Effector memory CD4-positive, alpha-beta T cell (primary cell): ENCODE measurements around the gene RAD51B.

Experiments used
- DNase-seq, 3 donors: peaks; one replicate each; pipeline ENCODE4 v3.0.0-alpha.2; 2020
- H3K27ac ChIP-seq: 2 replicates; pipeline ENCODE4 v1.7.0; 2013; ENCODE audit warnings: mild to moderate bottlenecking, low read length, moderate library complexity; ENCODE audit not compliant: insufficient read depth, poor library complexity, severe bottlenecking
- H3K27me3 ChIP-seq: replicated peaks from 2 replicates; pipeline ENCODE4 v1.7.0; 2013; ENCODE audit warnings: mild to moderate bottlenecking, low read length; ENCODE audit not compliant: insufficient read depth, control insufficient read depth, poor library complexity, severe bottlenecking
- H3K36me3 ChIP-seq: 2 replicates; pipeline ENCODE4 v1.7.0; 2013; ENCODE audit warnings: mild to moderate bottlenecking, low read length, moderate library complexity; ENCODE audit not compliant: control insufficient read depth, insufficient read depth
- H3K4me1 ChIP-seq: 2 replicates; pipeline ENCODE4 v1.7.0; 2013; ENCODE audit warnings: low read length, mild to moderate bottlenecking; ENCODE audit not compliant: control insufficient read depth, insufficient read depth, poor library complexity, severe bottlenecking
- H3K4me3 ChIP-seq: 2 replicates; pipeline ENCODE4 v1.7.0; 2013; ENCODE audit warnings: low read length, low read depth, mild to moderate bottlenecking; ENCODE audit not compliant: insufficient read depth, poor library complexity, severe bottlenecking
- H3K9me3 ChIP-seq: 2 replicates; pipeline ENCODE4 v1.7.0; 2013; ENCODE audit warnings: mild to moderate bottlenecking, low read length, moderate library complexity; ENCODE audit not compliant: control insufficient read depth

RAD51B gene

DNA sequence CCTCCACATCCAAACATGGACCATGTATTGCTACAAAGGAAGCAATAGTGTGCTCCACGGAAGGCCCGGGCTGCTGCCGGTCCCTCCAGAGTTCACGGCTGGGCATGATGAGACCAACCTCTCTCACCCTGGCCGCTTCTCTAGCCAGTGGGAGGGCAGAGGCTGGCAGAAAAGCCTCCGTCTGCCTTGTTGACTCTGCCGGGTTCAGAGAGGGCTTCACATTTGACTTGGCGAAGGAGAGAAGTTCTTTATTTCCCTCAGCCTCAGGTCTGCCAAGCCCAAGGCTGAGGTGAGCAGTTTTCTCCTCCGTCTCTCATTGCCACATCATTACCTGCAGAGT is 743.3 kb downstream of the RAD51B start:
- H3K27ac ChIP-seq: no peak overlapping the region
- H3K4me3 ChIP-seq: no peak overlapping the region
- H3K36me3 ChIP-seq: no peaks in the 10 kb centered on the region

GRCh38 chr14:68563251-68564131 is 743.9 kb downstream of the RAD51B start:
- no peaks in the 10 kb centered on the region for H3K9me3 ChIP-seq
- no peak overlapping the region for H3K27ac ChIP-seq
- no peaks in the 10 kb centered on the region for H3K27me3 ChIP-seq
- DNase-seq: no peak
- peaks cover 10% of the 10 kb centered on the region for H3K4me1 ChIP-seq
- no peaks in the 10 kb centered on the region for H3K36me3 ChIP-seq
- no peak overlapping the region for H3K4me3 ChIP-seq

More for the DNA sequence above, 743.3 kb downstream of the RAD51B start:
- no peaks in the 10 kb centered on the region for H3K27me3 ChIP-seq
- H3K4me1 ChIP-seq: peaks cover 10% of the 10 kb centered on the region
- no peaks in the 10 kb centered on the region for H3K9me3 ChIP-seq
- DNase-seq: no peak

DNA sequence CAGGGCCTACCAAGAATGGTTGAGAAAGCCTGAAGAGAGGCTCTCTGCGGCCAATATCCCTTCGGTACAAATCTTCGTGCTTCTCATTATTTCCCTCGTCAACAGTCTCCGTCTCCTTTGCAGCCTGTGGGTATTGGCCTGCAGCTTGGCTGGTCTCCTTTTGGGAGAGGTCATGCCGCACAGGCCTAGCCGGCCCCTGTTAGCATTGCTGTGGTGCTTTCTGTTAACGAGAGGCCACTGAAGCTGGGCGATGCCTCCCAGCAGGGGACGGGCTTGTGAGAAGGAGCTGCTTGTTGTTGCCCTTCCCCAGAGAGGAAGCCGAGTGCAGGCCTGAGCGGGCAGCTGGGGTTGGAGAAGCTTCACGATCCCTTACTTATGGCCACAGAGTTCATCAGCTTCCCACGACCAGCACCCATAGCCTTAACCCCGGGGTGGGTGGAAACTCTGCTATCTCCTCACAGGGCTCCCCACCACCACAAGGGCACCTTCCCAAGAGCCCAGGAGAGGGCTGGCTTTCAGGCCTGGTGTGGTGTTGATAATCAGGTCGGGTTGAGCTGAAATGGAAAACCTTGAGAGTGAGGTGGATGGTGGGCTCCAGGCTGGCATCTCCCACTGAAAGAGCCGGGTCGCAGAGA is 744.7 kb downstream of the RAD51B start:
- Histone ChIP-seq H3K36me3 (no peaks in the 10 kb centered on the region), H3K27me3 (no peaks in the 10 kb centered on the region), H3K9me3 (no peaks in the 10 kb centered on the region), H3K27ac (no peak overlapping the region), H3K4me3 (no peak overlapping the region), H3K4me1 (peaks cover 10% of the 10 kb centered on the region)
- DNase-seq: no peak

GRCh38 chr14:68564826-68565759 is 745.5 kb downstream of the RAD51B start:
- peaks cover 10% of the 10 kb centered on the region for H3K4me1 ChIP-seq
- no peak overlapping the region for H3K27ac ChIP-seq
- no peaks in the 10 kb centered on the region for H3K36me3 ChIP-seq
- no peak overlapping the region for H3K4me3 ChIP-seq
- H3K9me3 ChIP-seq: no peaks in the 10 kb centered on the region
- DNase-seq: no peak
- no peaks in the 10 kb centered on the region for H3K27me3 ChIP-seq

- Histone ChIP-seq H3K27ac (no peak overlapping the region), H3K27me3 (no peaks in the 10 kb centered on the region), H3K4me3 (no peak overlapping the region), H3K4me1 (peaks cover 10% of the 10 kb centered on the region), H3K36me3 (no peaks in the 10 kb centered on the region), H3K9me3 (no peaks in the 10 kb centered on the region)
- no peak for DNase-seq
These were observed 746.5 kb downstream of the RAD51B start for GRCh38 chr14:68566075-68566474.

GRCh38 chr14:68568907-68569897 is 749.6 kb downstream of the RAD51B start:
- Histone ChIP-seq H3K4me3 (no peak overlapping the region), H3K36me3 (no peaks in the 10 kb centered on the region), H3K9me3 (no peaks in the 10 kb centered on the region), H3K4me1 (peaks cover 10% of the 10 kb centered on the region), H3K27ac (no peak overlapping the region), H3K27me3 (no peaks in the 10 kb centered on the region)
- DNase-seq: no peak

DNA sequence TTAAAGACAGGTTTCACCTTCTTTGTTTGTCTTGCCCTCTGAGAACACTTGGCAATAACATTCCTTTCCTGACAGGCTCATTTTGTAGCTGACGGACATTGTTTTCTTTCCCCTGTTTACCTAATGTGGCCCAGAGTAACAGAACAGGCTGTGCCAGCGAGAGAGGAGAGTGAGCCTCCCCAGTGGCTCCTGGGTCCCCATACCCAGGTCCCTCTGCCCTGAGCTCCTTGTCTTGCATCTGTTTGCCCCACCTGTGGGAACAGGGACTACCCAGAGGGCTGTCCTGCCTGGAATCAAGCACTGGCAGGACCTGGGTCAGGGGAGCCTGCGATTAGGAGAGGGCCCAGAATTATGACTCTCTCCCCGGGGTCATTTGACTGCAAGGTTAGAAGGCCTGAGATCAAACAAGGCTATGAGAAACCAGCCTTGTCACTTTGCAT is 750.4 kb downstream of the RAD51B start:
- no peaks in the 10 kb centered on the region for H3K9me3 ChIP-seq
- H3K4me1 ChIP-seq: peaks cover 6% of the 10 kb centered on the region
- no peaks in the 10 kb centered on the region for H3K27me3 ChIP-seq
- DNase-seq: no peak
- no peak overlapping the region for H3K4me3 ChIP-seq
- no peaks in the 10 kb centered on the region for H3K36me3 ChIP-seq
- H3K27ac ChIP-seq: no peak overlapping the region

DNA sequence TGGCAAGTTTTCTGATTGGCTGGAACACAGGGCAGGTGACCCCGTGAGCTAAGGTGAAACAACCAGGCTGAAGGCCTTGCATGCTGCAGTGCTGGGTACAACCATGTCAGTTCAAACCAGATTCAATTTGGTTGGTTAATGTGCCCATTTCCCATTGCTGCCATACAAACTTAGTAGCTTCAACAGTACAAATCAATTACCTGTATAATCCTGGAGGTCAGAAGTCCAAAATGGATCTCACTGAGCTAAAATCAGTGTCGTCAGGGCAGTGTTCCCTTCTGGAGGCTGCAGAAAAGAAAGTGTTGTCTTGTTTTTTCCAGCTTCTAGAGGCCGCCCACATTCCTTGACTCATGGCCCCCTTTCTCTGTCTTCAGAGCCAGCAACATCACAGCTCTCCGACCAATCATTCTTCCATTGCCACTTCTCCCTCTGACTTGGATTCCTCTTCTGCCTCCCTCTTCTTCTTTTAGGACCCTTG is 751.6 kb downstream of the RAD51B start:
- no peak overlapping the region for H3K27ac ChIP-seq
- no peak for DNase-seq
- H3K4me3 ChIP-seq: no peak overlapping the region
- H3K4me1 ChIP-seq: no peaks in the 10 kb centered on the region
- H3K9me3 ChIP-seq: no peaks in the 10 kb centered on the region
- no peaks in the 10 kb centered on the region for H3K36me3 ChIP-seq
- H3K27me3 ChIP-seq: no peaks in the 10 kb centered on the region

- no peak overlapping the region for H3K4me3 ChIP-seq
- H3K27ac ChIP-seq: no peak overlapping the region
- H3K27me3 ChIP-seq: no peaks in the 10 kb centered on the region
These were observed 752.4 kb downstream of the RAD51B start for GRCh38 chr14:68571928-68572525.

More at GRCh38 chr14:68571928-68572525, 752.4 kb downstream of the RAD51B start:
- Histone ChIP-seq H3K36me3 (no peaks in the 10 kb centered on the region), H3K9me3 (no peaks in the 10 kb centered on the region), H3K4me1 (no peaks in the 10 kb centered on the region)
- no peak for DNase-seq
